Measurements from ENCODE around the gene NELFCD.
"Not testable (repeated sequence)": the region's sequence is repeated elsewhere in the genome, so short reads cannot be mapped to it uniquely, and the experiment has no call there.

Gene NELFCD

GRCh38 chr20:58980711-58981627, at the start of gene NELFCD:
Gene NELFCD, plus strand, starts transcription at chr20:58981256. Its CDS starts 54 bp downstream, at chr20:58981310.
- peak; percentile 84 for DNase-seq (ENCODE audit: low spot score)

DNA sequence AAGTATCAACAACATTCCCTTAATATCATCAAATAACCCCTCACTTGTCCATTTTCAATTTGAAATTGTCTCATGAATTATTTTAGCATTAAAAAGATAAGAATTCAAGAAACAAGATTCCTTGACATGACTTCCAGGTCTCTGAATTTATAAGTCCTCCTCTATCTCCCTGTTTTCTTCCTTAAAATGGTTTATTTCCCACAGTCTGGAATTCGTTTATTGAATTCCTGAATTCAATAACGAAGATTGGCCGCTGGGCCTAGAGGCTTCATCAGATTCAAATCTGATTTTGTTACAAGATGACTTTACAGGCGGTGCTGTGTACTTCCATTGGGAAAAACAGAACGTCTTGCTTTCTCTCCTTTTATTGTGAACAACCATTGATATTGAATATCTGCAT, 48.9 kb upstream of the NELFCD start:
- no peak for DNase-seq (ENCODE audit: low spot score)

DNA sequence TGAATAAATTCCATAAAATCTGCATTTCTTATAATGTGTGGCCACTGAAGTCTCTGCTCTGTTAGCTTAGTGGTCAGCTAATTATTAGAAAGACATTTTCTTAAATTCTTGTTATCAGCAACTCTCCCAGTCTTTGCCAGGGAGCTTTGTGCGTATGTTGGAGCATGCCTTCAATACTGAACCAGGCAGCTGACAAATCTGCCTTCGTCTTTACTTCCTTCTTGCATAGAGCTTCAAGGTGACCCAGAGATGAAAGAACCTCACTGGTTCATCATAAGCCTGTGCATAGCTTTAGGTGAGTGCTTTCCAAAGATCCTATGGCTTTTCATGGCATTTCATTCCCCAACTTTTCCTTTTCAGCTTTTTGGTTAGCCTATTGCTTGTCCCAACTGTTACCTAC, 43.0 kb upstream of the NELFCD start:
- DNase-seq (ENCODE audit: low spot score) = no peak

- no peak for DNase-seq (ENCODE audit: low spot score)
Measured at GRCh38 chr20:58938541-58938940, 42.5 kb upstream of the NELFCD start.

GRCh38 chr20:58941471-58941870, 39.6 kb upstream of the NELFCD start:
- no peak for DNase-seq (ENCODE audit: low spot score)

GRCh38 chr20:58942549-58942948, 38.5 kb upstream of the NELFCD start:
- DNase-seq (ENCODE audit: low spot score) = no peak

GRCh38 chr20:58944610-58945009, 36.4 kb upstream of the NELFCD start:
- no peak for DNase-seq (ENCODE audit: low spot score)

GRCh38 chr20:58945965-58946631, 35.0 kb upstream of the NELFCD start:
- DNase-seq (ENCODE audit: low spot score) = no peak

DNA sequence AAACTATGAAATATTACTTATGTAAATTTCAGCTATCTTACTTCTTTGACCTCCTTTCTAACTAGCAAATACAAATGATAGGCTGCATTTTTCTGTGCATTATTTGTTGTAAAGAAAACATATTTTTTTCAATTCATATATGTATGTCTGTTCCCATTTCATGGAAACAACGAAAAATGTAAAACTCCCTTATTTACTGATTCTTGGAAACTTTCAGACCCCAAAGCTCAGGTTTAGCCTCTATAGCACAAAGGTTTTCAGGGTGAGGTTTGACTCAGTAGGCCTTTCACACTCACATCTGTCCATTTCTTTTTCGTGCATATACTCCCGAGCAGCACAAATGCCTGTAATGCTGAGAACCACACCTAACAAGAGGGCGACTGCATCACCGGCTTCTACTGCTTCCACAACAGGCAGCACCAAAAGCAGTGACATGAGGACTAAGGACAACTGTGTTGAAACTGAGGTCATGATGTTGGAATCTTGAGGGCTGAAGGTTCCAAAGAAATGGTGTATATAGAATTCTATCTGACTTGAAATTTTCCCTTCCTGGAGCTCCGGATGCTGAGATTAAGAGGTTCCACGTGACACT, 33.2 kb upstream of the NELFCD start:
- DNase-seq (ENCODE audit: low spot score) = not testable (repeated sequence)

GRCh38 chr20:58950603-58951002, 30.5 kb upstream of the NELFCD start:
- no peak for DNase-seq (ENCODE audit: low spot score)

DNA sequence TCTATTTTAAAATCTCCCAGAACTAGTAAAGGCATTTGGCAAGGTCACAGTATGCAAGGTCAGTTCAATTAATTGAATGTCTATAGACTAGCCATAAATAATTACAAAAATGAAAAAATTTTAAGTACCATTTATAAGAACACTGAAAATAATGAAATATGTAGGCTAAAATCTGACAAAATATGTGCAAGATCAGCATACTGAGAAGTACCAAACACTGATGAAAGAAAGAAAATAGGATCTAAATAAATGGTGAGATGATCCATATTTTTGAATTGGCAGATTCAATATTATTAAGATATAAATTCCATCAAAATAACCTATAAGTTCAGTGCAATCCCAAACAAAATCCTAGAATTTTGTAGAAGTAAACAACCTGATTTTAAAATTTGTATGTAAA, 28.0 kb upstream of the NELFCD start:
- no peak for DNase-seq (ENCODE audit: low spot score)

GRCh38 chr20:58956078-58956477, 25.0 kb upstream of the NELFCD start:
- no peak for DNase-seq (ENCODE audit: low spot score)

GRCh38 chr20:58959652-58960051, 21.4 kb upstream of the NELFCD start:
- DNase-seq (ENCODE audit: low spot score) = no peak

DNA sequence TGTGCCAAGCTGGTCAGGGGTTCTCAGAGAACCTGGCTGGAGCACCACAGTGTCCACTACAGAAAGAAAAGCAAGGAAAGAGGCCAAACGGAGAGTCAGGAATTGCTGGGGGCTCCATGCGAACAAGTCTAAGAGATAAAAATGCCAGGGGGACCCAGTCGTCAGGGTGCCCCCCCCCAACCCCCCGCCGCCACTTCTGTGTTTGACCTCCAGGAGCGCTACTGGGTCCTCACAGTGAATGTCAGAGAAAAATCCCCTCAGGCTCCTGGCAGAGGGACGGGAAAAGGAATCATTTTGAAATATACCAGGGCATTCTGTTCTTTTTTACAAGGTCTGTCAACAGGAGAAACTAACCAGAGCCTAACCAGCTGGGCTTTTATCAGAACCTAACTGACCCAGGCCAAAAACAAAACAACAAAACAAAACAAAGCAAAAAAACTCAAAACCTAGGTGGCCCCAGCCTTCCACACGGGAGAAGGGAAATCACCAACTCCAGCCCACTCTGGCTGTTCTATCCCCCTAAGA, 17.9 kb upstream of the NELFCD start:
- no peak for DNase-seq (ENCODE audit: low spot score)

- not testable (repeated sequence) for DNase-seq (ENCODE audit: low spot score)
Measured at GRCh38 chr20:58963922-58964321, 17.1 kb upstream of the NELFCD start.

DNA sequence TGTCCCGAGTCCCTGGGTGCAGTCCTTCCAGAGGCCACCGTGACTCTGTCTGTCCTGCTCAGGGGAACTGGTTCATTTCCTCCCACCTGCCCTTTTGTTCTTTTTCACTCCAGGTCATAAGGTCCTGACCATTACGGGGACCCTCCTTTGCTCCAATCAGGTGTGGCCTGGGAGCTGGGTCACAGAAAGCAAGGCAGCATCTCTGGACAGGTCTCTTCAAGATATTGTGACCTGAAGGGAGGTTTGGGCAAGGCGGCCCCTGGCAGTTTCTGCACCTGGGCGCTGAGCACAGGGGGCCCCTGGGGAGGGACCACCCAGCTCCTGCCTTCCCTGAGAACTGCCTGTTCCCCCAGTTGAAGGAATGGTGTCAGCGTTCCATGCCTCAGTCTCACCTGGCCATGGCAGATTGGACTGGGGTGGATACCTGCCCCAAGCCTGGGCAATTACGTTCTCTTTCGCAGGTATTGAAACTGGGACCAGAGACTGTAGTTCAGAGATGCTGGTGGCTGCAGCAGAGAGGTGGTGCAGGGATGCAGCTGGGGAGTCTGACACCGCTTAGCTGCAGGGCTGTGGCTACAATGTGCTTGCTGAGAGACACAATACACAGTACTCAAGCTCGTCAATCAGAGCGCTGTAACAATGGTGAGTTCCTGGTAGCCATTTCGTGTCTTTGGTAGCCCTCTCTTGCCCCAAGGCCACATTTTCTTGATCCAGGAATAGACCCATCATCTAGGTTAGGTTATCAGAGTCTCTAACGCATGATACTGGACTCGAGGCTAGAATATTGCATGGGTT, 15.6 kb upstream of the NELFCD start:
- no peak for DNase-seq (ENCODE audit: low spot score)

DNA sequence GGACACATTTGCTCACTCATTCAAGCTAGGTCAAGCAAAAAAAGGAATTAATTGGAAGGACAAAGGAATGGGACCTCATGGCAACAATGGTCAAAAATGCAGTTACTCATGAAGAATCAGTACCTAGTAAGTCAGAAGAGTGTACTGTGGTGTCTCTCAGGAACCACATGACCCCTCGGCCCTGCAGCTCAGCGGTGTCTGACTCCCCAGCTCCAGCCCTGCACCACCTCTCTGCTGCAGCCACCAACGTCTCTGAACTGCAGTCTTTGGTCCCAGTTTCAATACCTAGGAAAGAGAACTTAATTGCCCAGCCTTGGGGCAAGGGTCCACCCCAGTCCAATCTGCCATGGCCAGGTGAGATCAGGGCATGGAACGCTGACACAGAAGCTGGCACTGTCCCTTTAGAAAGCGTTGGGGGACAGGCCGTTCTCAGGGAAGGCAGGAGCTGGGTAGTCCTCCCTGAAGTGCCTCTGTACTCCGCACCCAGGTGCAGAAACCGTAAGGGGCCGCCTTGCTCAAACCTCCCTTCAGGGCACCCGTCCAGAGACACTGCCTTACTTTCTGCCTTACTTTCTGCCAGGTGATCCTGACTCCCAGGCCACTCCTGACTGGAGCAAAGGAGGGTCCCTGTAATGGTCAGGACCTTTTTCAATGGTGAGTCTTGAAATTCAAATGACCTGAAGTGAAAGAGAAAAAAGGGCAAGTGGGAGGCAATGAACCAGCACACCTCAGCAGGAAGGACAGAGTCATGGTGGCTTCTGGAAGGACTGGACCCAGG, 13.2 kb upstream of the NELFCD start:
- no peak for DNase-seq (ENCODE audit: low spot score)

DNA sequence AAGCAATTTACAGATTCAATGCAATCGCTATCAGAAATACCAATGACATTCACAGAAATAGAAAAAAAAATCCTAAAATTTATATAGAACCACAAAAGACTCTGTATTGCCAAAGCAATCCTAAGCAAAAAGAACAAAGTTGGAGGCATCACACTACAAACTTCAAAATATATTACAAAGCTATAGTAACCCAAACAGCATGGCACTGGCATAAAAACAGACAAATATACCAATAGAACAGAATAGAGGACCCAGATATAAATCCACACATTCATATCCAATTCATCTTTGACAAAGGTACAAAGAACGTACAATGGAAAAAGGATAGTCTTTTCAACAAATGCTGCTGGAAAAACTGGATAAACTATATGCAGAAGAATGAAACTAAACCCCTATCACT, 11.6 kb upstream of the NELFCD start:
- no peak for DNase-seq (ENCODE audit: low spot score)

- no peak for DNase-seq (ENCODE audit: low spot score)
Measured at GRCh38 chr20:58970146-58970545, 10.9 kb upstream of the NELFCD start.

DNA sequence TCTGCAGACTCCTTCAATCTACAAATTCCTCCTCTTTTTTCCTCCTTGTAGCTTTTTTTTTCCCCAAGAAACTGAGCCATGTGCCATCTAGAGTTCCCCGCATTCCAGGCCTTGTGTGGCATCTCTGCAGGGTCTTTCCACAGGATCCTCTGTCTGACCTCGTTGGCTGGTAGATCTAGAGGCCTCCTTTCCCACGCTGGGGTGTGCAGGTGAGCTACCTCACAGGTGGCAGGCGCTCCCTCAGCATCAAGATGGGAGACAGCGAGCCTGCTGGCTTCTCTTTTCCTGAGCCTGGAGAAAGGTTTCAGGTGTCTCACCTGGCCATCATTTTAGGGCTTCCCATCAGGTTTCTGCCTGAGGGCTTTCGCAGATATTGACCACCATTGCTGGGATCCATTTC, 9.6 kb upstream of the NELFCD start:
- no peak for DNase-seq (ENCODE audit: low spot score)

- DNase-seq (ENCODE audit: low spot score) = no peak
Measured at GRCh38 chr20:58973179-58973578, 7.9 kb upstream of the NELFCD start.

Data from putamen (tissue), 1 donor.